Stomach (tissue), 9 donors: Measurements from ENCODE around the gene NAP1L2. TPM values are rescaled to one million over a fixed set of nuclear protein-coding genes. Genes with fewer than 3 reads are reported as not detected.
"Not testable (repeated sequence)": the region's sequence is repeated elsewhere in the genome, so short reads cannot be mapped to it uniquely, and the experiment has no call there.

Source experiments
- DNase-seq, 2 donors: peaks; one replicate each; pipeline versions ENCODE4 v3.0.0 to v3.0.0-alpha.2; 2013 to 2019
- H3K27ac ChIP-seq, 5 donors: fragments of 200-600 bp in 4 of 5; sonication (generic) in 4 of 5; one replicate each; pipeline ENCODE4 v1.5.1; 2013 to 2019; ENCODE audit warnings: mild to moderate bottlenecking in 1 of 5, moderate library complexity in 1 of 5
- H3K27me3 ChIP-seq, 3 donors: fragments of 200-600 bp; sonication (generic); one replicate each; pipeline ENCODE4 v1.5.1; 2017 to 2019; ENCODE audit warnings: mixed run types in 1 of 3
- H3K36me3 ChIP-seq, 4 donors: fragments of 200-600 bp; sonication (generic); 1 replicate in 3 of 4; 2 replicates in 1 of 4; pipeline ENCODE4 v1.5.1; 2016 to 2019
- H3K4me1 ChIP-seq, 4 donors: fragments of 200-600 bp; sonication (generic); one replicate each; pipeline ENCODE4 v1.5.1; 2016 to 2019
- H3K4me3 ChIP-seq, 4 donors: fragments of 200-600 bp; sonication (generic) in 3 of 4; one replicate each; pipeline ENCODE4 v1.5.1; 2016 to 2019; ENCODE audit warnings: mild to moderate bottlenecking in 1 of 4
- H3K9me3 ChIP-seq, 4 donors: fragments of 200-600 bp; sonication (generic); one replicate each; pipeline ENCODE4 v1.5.1; 2016 to 2019
- CTCF ChIP-seq, 7 experiments: fragments of 450-650 bp in 4 of 7; fragments of 200-600 bp in 3 of 7; sonication (generic) in 3 of 7; IDR thresholded peaks; one replicate each; pipeline ENCODE4 v1.5.1; 2016 to 2019; ENCODE audit warnings: antibody characterized with exemption in 7 of 7, control low read depth in 2 of 7, mild to moderate bottlenecking in 1 of 7
- EP300 ChIP-seq: sonication (generic); formaldehyde crosslinking; IDR thresholded peaks from one replicate; pipeline ENCODE4 v1.6.1; 2017; ENCODE audit warnings: antibody characterized with exemption
- POLR2A ChIP-seq, 4 donors: fragments of 450-650 bp; IDR thresholded peaks; one replicate each; pipeline ENCODE4 v1.6.1; 2016; ENCODE audit warnings: antibody characterized with exemption in 4 of 4, control low read depth in 2 of 4, mild to moderate bottlenecking in 1 of 4, moderate library complexity in 1 of 4
- POLR2AphosphoS5 ChIP-seq, 3 donors: sonication (generic); formaldehyde crosslinking; IDR thresholded peaks; one replicate each; pipeline ENCODE4 v1.6.1; 2016; ENCODE audit warnings: antibody characterized with exemption in 3 of 3
- WGBS, 5 donors: extraction: QIAGEN DNeasy Blood & Tissue Kit in 3 of 5; methylation state at CpG; one replicate each; pipeline versions ENCODE4 v1.1.5 to v1.1.7; 2013 to 2018; 5-methylcytosine and 5-hydroxymethylcytosine counted together
- intact Hi-C: fragments of 100-400 bp; cut with DNase I; formaldehyde crosslinking; loops from one replicate; pipeline ENCODE4 v1.15.1; 2023; ENCODE audit warnings: low total_unique reads
- polyA plus RNA-seq, 3 donors: library from polyadenylated mRNA; stranded (reverse); fragments of 200-250 nt; gene quantifications; one replicate each; pipeline ENCODE4 v1.2.3, GENCODE V29; 2013
- total RNA-seq, 5 donors: library from RNA; depleted of rRNA; stranded (reverse); fragments of >200 nt; gene quantifications; one replicate each; pipeline versions ENCODE4 v1.1.0 to v1.2.3, GENCODE V29; 2014 to 2016
- donor health status: healthy with polysubstance abuse.
- donor health status: Bipolar disorder and iron deficiency.
- donor health status: healthy.

Gene NAP1L2
- total and polyA plus RNA-seq, 8 donors: 0.58 to 7.6 (median 1.5) TPM; not detected in 1

- H3K27ac ChIP-seq: peak overlapping the region in 3 of 5 donors; percentile 24 to 81 (median 69)
- peaks cover 0 to 8% (median 4%) of the 10 kb centered on the region in 4 donors for H3K9me3 ChIP-seq
- 27 to 46% (median 35%) methylated on average over 7 to 8 of the region's 8 CpGs for WGBS, 5 donors
- H3K36me3 ChIP-seq: no peaks in the 10 kb centered on the region
- no peaks in the 10 kb centered on the region for H3K4me1 ChIP-seq
- no peak for TF ChIP-seq EP300
- no peak for TF ChIP-seq POLR2AphosphoS5 (IDR thresholded peaks at IDR 0.05)
- no peak for TF ChIP-seq POLR2A (IDR thresholded peaks at IDR 0.05)
- TF ChIP-seq CTCF (IDR thresholded peaks at IDR 0.05): no peak
- intact Hi-C loops: no loop called here
- peaks cover 0 to 3% (median 0%) of the 10 kb centered on the region in 3 donors for H3K27me3 ChIP-seq
- no peak for DNase-seq
- peak overlapping the region; percentile 45 to 52 (median 48) for H3K4me3 ChIP-seq
Observed at GRCh38 chrX:73215246-73215645, 595 bp upstream of the NAP1L2 start.

DNA sequence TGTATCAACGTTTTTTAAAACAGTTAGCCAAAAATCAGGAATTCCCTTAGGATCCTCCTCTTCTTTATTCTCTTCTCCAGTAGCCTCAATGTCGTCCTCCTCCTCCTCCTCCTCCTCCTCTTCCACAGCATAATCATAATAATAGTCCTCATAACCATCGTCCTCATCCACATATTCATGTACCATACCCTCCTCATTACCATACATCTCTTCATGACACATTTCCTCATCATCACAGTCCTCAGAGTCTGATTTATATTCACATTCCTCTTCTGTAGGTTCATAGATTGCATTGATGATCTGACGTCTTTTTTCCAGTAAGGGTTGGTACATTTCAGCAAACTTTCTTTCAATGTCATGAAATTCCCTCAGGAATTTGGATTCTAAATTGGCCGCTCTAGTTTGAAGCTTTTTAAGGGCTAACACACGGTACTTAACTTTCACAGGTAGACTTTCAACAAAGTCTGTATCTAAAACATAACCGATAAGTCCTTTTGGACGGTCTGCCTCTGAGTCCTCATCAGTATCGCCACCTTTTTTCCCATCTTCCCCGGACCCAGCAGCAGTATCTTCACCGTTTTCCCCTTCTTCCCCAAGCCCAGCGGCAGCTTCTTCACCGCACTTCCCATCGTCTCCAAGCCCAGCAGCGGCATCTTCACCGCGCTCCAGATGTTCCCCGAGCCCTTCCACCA lies 771 bp downstream of the NAP1L2 start:
- TF ChIP-seq POLR2A (IDR thresholded peaks at IDR 0.05) (no peak), EP300 (no peak), CTCF (IDR thresholded peaks at IDR 0.05) (no peak), POLR2AphosphoS5 (IDR thresholded peaks at IDR 0.05) (no peak)
- Histone ChIP-seq H3K27me3 (peaks cover 0 to 3% (median 0%) of the 10 kb centered on the region in 3 donors), H3K9me3 (no peaks in the 10 kb centered on the region), H3K27ac (peak overlapping the region in 4 of 5 donors; percentile 24 to 81 (median 58)), H3K36me3 (no peaks in the 10 kb centered on the region), H3K4me1 (no peaks in the 10 kb centered on the region), H3K4me3 (peak overlapping the region; percentile 45 to 52 (median 48))
- intact Hi-C loops: no loop called here
- no peak for DNase-seq
- 2 to 31% (median 11%) methylated on average over 16 to 18 of the region's 18 CpGs for WGBS, 5 donors

DNA sequence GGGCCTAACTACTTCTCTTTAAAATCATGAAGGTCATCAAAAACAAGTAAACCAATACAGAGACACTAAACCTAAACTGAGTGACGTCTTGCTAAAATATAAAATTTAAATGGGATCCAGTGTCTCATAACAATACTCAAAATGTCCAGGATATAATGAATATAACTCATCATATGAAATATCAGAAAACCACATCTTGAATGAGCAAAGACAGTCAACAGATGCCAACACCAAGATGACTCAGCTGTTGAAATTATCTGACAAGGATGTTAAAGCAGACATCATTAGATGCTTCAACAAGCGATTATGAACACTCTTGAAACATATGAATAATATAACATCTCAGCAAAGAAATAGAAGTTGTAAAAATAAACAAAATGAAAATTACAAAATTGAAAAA lies 8.3 kb downstream of the NAP1L2 start:
- no peak for TF ChIP-seq EP300
- no peak for TF ChIP-seq CTCF (IDR thresholded peaks at IDR 0.05)
- TF ChIP-seq POLR2AphosphoS5 (IDR thresholded peaks at IDR 0.05): no peak
- no peak for TF ChIP-seq POLR2A (IDR thresholded peaks at IDR 0.05)
- DNase-seq: no peak
- intact Hi-C loops: no loop called here
- Histone ChIP-seq H3K9me3 (peaks cover 0 to 13% (median 4%) of the 10 kb centered on the region in 4 donors), H3K36me3 (no peaks in the 10 kb centered on the region), H3K27ac (no peak overlapping the region), H3K27me3 (peaks cover 0 to 9% (median 0%) of the 10 kb centered on the region in 3 donors), H3K4me3 (no peak overlapping the region), H3K4me1 (no peaks in the 10 kb centered on the region)
- WGBS, 5 donors: 43 to 73% (median 64%) methylated on average over 2 of the region's 2 CpGs

DNA sequence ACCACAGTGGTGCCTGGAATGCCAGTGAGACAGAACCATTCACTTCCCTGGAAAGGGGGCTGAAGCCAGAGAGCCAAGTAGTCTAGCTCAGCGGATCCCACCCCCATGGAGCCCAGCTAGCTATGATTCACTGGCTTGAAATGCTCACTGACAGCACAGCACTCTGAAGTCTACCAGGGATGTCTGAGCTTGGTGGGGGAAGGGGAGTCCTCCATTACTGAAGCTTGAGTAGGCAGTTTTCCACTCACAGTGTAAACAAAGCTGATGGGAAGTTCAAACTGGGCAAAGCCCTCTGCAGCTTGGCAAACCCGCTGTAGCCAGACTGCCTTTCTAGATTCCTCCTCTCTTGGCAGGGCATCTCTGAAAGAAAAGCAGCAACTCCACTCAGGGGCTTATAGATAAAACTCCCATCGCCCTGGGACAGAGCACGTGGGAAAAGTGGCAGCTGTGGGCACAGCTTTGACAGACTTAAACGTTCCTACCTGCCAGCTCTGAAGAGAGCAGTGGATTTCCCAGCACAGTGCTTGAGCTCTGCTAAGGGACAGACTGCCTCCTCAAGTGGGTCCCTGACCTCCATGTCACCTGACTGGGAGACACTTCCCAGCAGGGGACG lies 32.0 kb downstream of the NAP1L2 start:
- 66 to 88% (median 83%) methylated on average over 4 to 6 of the region's 6 CpGs for WGBS, 5 donors
- DNase-seq: no peak
- no peak overlapping the region for H3K27ac ChIP-seq
- H3K27me3 ChIP-seq: no peaks in the 10 kb centered on the region
- no peak overlapping the region for H3K4me3 ChIP-seq
- peaks cover 0 to 19% (median 3%) of the 10 kb centered on the region in 4 donors for H3K9me3 ChIP-seq
- TF ChIP-seq CTCF (IDR thresholded peaks at IDR 0.05): no peak
- TF ChIP-seq POLR2AphosphoS5 (IDR thresholded peaks at IDR 0.05): no peak
- TF ChIP-seq EP300: no peak
- no peak for TF ChIP-seq POLR2A (IDR thresholded peaks at IDR 0.05)
- no peaks in the 10 kb centered on the region for H3K4me1 ChIP-seq
- intact Hi-C loops: no loop called here
- no peaks in the 10 kb centered on the region for H3K36me3 ChIP-seq

GRCh38 chrX:73168945-73169344 lies 45.7 kb downstream of the NAP1L2 start:
- DNase-seq, H3K4me3 ChIP-seq, H3K4me1 ChIP-seq, H3K36me3 ChIP-seq, H3K27me3 ChIP-seq, intact Hi-C loops, H3K27ac ChIP-seq: not testable (repeated sequence)
- 64 to 91% (median 75%) methylated on average over 1 of the region's 1 CpG for WGBS, 5 donors
- peaks cover 0 to 15% (median 4%) of the 10 kb centered on the region in 4 donors for H3K9me3 ChIP-seq
